K562 (cell line): ENCODE results near the gene COPE. TPM values are rescaled to one million over a fixed set of nuclear protein-coding genes. Genes with fewer than 3 reads are reported as not detected.

Experiments
- ATAC-seq: fragments of 200-7000 bp; cut with Tn5 transposase; 3 replicates; pipeline ENCODE4 v1.9.1; 2020; ENCODE audit warnings: moderate library complexity
- BruUV-seq: library from RNA; stranded (reverse); fragments of 400-500 nt; replicated peaks from 2 replicates; lab custom pipeline; 2021; lab: Mats Ljungman, UMichigan
- CTCF ChIA-PET: fragments of 300-600 bp; formaldehyde crosslinking; extraction: SDS; loops from one replicate; lab custom pipeline; 2021; ENCODE audit warnings: low intra/inter-chr PET ratio; lab: Yijun Ruan, JAX
- POLR2A ChIA-PET: fragments of 300-600, 350-650 bp; sonication (Branson Sonifier 250); formaldehyde crosslinking; extraction: SDS; loops from one replicate; lab custom pipeline; 2021; ENCODE audit warnings: antibody characterized with exemption, inconsistent platforms; lab: Yijun Ruan, JAX
- DNase-seq, 4 experiments: peaks; one replicate each; pipeline versions ENCODE4 v3.0.0 to v3.0.0-alpha.2; 2011 to 2018; ENCODE audit warnings: low spot score in 3 of 4, mixed read lengths in 3 of 4; ENCODE audit errors: extremely low read depth in 1 of 4
- FAIRE-seq: peaks from 2 replicates; lab custom pipeline; 2011; peaks lifted over from hg19 to GRCh38; lab: Jason Lieb, UNC
- H2AFZ ChIP-seq: 2 replicates; pipeline ENCODE4 v1.6.0; 2011; ENCODE audit warnings: low read depth, low read length, control low read depth, inconsistent platforms
- H3K27ac ChIP-seq: fragments of 200-600 bp; 3 replicates; pipeline ENCODE4 v1.8.0; 2011; ENCODE audit warnings: low read depth, mild to moderate bottlenecking, control low read depth, inconsistent platforms, low read length, moderate library complexity, mixed read lengths; ENCODE audit errors: extremely low read depth
- H3K27me3 ChIP-seq, 2 experiments: fragments of 300-600 bp in 1 of 2; 2 replicates in 1 of 2; 3 replicates in 1 of 2; pipeline versions ENCODE4 v1.6.0 to v1.8.0; 2011; ENCODE audit warnings: inconsistent platforms in 2 of 2, low read length in 2 of 2, mild to moderate bottlenecking in 1 of 2, mixed read lengths in 1 of 2, moderate library complexity in 1 of 2; ENCODE audit not compliant: control insufficient read depth in 2 of 2, insufficient read depth in 2 of 2
- H3K36me3 ChIP-seq: fragments of 300-600 bp; 3 replicates; pipeline ENCODE4 v1.8.0; 2011; ENCODE audit warnings: mild to moderate bottlenecking, low read length, inconsistent platforms; ENCODE audit not compliant: control insufficient read depth, insufficient read depth
- H3K4me1 ChIP-seq, 2 experiments: fragments of 200-600 bp in 1 of 2; replicated peaks in 1 of 2; 2 replicates in 1 of 2; 3 replicates in 1 of 2; pipeline versions ENCODE4 v1.5.1 to v1.8.0; 2011; ENCODE audit warnings: inconsistent platforms in 2 of 2, low read length in 2 of 2, mild to moderate bottlenecking in 1 of 2, mixed read lengths in 1 of 2, moderate library complexity in 1 of 2; ENCODE audit not compliant: control insufficient read depth in 2 of 2, insufficient read depth in 2 of 2
- H3K4me2 ChIP-seq: 2 replicates; pipeline ENCODE4 v1.6.1; 2011; ENCODE audit warnings: low read length, control low read depth, inconsistent platforms, mixed read lengths; ENCODE audit not compliant: insufficient read depth
- H3K4me3 ChIP-seq: fragments of 200-600 bp; sonication (generic), shearing (Covaris generic); 2 replicates; pipeline ENCODE4 v1.5.1; 2016; ENCODE audit warnings: control low read depth, inconsistent platforms
- H3K79me2 ChIP-seq: fragments of 200-600 bp; 3 replicates; pipeline ENCODE4 v1.8.0; 2011; ENCODE audit warnings: low read length, inconsistent platforms; ENCODE audit not compliant: control insufficient read depth, insufficient read depth
- H3K9ac ChIP-seq, 2 experiments: 2 replicates each; pipeline versions ENCODE4 v1.6.0 to v1.6.1; 2011; ENCODE audit warnings: low read depth in 2 of 2, low read length in 2 of 2, control low read depth in 1 of 2, inconsistent platforms in 1 of 2, mild to moderate bottlenecking in 1 of 2, mixed read lengths in 1 of 2; ENCODE audit not compliant: insufficient read depth in 1 of 2
- H3K9me1 ChIP-seq: one replicate; pipeline ENCODE4 v1.6.0; 2011; ENCODE audit warnings: inconsistent platforms, mild to moderate bottlenecking, low read length, moderate library complexity; ENCODE audit not compliant: control insufficient read depth, insufficient read depth
- H3K9me3 ChIP-seq: replicated peaks from 2 replicates; pipeline ENCODE4 v1.5.1; 2011; ENCODE audit warnings: low read depth, low read length, inconsistent platforms; ENCODE audit not compliant: control insufficient read depth, insufficient read depth
- H4K20me1 ChIP-seq: replicated peaks from 2 replicates; pipeline ENCODE4 v1.6.1; 2011; ENCODE audit warnings: low read length, inconsistent platforms, mixed read lengths; ENCODE audit not compliant: control insufficient read depth, insufficient read depth
- CXXC5 ChIP-seq: fragments of 250-450 bp; sonication (Bioruptor Pico); IDR thresholded peaks from 2 replicates; pipeline ENCODE4 v1.8.0; 2022; ENCODE audit warnings: inconsistent platforms, mild to moderate bottlenecking, moderate library complexity
- HDAC6 ChIP-seq: IDR thresholded peaks from 2 replicates; pipeline ENCODE4 v1.6.1; 2012; ENCODE audit warnings: low read depth, mild to moderate bottlenecking, control low read depth, inconsistent platforms, low read length, moderate library complexity
- NCOR1 ChIP-seq: fragments of 450-650 bp; IDR thresholded peaks from 2 replicates; pipeline ENCODE4 v1.6.1; 2016; ENCODE audit warnings: mild to moderate bottlenecking, moderate library complexity
- NUFIP1 ChIP-seq: fragments of 450-650 bp; IDR thresholded peaks from 2 replicates; pipeline ENCODE4 v1.6.1; 2018; ENCODE audit not compliant: partially characterized antibody
- PHF8 ChIP-seq: fragments of 200-600 bp; sonication (generic); IDR thresholded peaks from 2 replicates; pipeline ENCODE4 v1.6.1; 2012; ENCODE audit warnings: mixed run types, mild to moderate bottlenecking, inconsistent platforms, low read length, moderate library complexity, borderline replicate concordance
- SMARCC2 ChIP-seq: fragments of 450-650 bp; IDR thresholded peaks from 2 replicates; pipeline ENCODE4 v1.6.1; 2017; ENCODE audit warnings: antibody characterized with exemption, moderate library complexity, mild to moderate bottlenecking, low read depth
- WGBS: fragments of 100-300 bp; shearing (Covaris generic); methylation state at CpG from one replicate; pipeline ENCODE4 v1.1.6; 2016; ENCODE audit warnings: low coverage, mixed read lengths; ENCODE audit not compliant: insufficient coverage; ENCODE audit errors: missing lambda C conversion rate; 5-methylcytosine and 5-hydroxymethylcytosine counted together
- in situ Hi-C: fragments of 300-500 bp; cut with MboI; formaldehyde crosslinking; loops from 4 replicates; pipeline ENCODE4 v1.15.0; 2018; ENCODE audit warnings: inconsistent platforms, mixed read lengths
- intact Hi-C: fragments of 100-400 bp; cut with micrococcal nuclease; formaldehyde crosslinking; loops from 2 replicates; pipeline ENCODE4 v1.14.2; 2022
- polyA plus RNA-seq, 8 experiments: library from polyadenylated mRNA; depleted of rRNA in 4 of 8; stranded (reverse) in 5 of 8; unstranded in 3 of 8; fragments of >200 nt; fragmentation: Nextera tagmentation in 2 of 8; fragmentation: Illumina TruSeq in 1 of 8; extraction: Ambion mirVana in 2 of 8; extraction: Trizol in 1 of 8; gene quantifications; 2 replicates each; pipeline versions ENCODE4 v1.2.1 to v1.2.3, GENCODE V29; 2011 to 2014; ENCODE audit warnings: inconsistent platforms in 1 of 8, missing spikeins in 1 of 8
- total RNA-seq, 7 experiments: library from RNA; depleted of rRNA in 6 of 7; stranded (reverse); fragments of >200 nt in 6 of 7; fragmentation: Illumina TruSeq in 2 of 7; extraction: Trizol in 2 of 7; gene quantifications; 2 replicates each; pipeline versions ENCODE4 v1.2.1 to v1.2.3, GENCODE V29; 2011 to 2021; ENCODE audit warnings: low replicate concordance in 1 of 7
- TF ChIP-seq, protein P1 (sequence below), 2 experiments: IDR thresholded peaks; 2 replicates each; pipeline ENCODE4 v1.6.1; 2011; ENCODE audit warnings: borderline replicate concordance in 1 of 2, control low read depth in 1 of 2, low read depth in 1 of 2, low read length in 1 of 2, mild to moderate bottlenecking in 1 of 2, mixed read lengths in 1 of 2, moderate library complexity in 1 of 2; ENCODE audit not compliant: insufficient read depth in 1 of 2, insufficient read length in 1 of 2, poor library complexity in 1 of 2, severe bottlenecking in 1 of 2; ENCODE audit errors: extremely low read depth in 1 of 2

The COPE gene
- total and polyA plus RNA-seq, 9 of the 15 experiments (the other 6 are each of a cell fraction or from before 2014, with no cell fraction given): 5.8 to 273 (median 147) TPM

DNA sequence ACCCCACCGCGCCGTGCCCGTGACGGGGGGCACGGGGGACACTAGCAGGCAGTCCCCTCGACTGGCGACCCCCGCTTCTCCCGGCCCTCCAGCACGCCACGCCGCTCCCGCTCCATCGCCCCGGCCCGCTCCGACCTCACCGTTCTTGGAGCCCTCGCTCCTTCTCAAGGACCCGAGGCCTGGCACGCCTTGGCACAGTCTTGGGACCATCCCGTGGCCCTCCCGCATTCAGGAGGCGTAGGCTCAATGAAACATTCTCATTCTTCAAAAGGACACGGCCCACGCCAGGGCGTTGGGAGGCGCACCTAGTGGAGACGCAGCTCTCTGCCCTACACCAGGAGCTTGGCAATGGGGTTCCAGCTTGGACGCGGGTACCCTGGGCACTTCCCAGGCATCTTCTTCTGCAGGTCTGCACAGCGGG, 22.8 kb downstream of the COPE start:
- Histone ChIP-seq H3K27ac (no peak overlapping the region), H3K79me2 (no peaks in the 10 kb centered on the region), H3K4me1 (peaks cover 12 to 63% of the 10 kb centered on the region in 2 experiments), H3K9me3 (no peaks in the 10 kb centered on the region), H2AFZ (no peak overlapping the region), H3K27me3 (peaks cover 0 to 5% of the 10 kb centered on the region in 2 experiments; a peak in 1 of 5 replicates), H3K4me2 (no peak overlapping the region), H3K9ac (no peak overlapping the region), H3K36me3 (peaks cover 24% of the 10 kb centered on the region; the same call in 1 of the 3 replicates), H4K20me1 (peaks cover 17% of the 10 kb centered on the region), H3K4me3 (no peak overlapping the region), H3K9me1 (peaks cover 3% of the 10 kb centered on the region)
- BruUV-seq: no TSS peak
- ChIA-PET CTCF (interaction anchor here (1.7 kb wide), 1 partner anchor 90 kb away, joined by 11 read pairs; no protein-coding TSS in a partner anchor), POLR2A (interaction anchor here (1.0 to 1.4 kb wide), 2 partner anchors 10 to 23 kb away, joined by 3 to 4 read pairs; partner anchors contain the start of genes COPE and DDX49)
- WGBS: 63% methylated on average over 11 of the region's 33 CpGs
- intact Hi-C loops: loop anchor here (5.0 kb wide), 1 partner anchor 241 kb away; the partner anchor contains the start of gene TMEM161A
- DNase-seq (no peak), FAIRE-seq (no peak), ATAC-seq (no peak)
- TF ChIP-seq HDAC6: 0 out of 2 replicates have a peak, but pooled peaks have one; percentile 30
- TF ChIP-seq NUFIP1: no peak
- TF ChIP-seq SMARCC2: no peak
- in situ Hi-C loops: no loop called here

DNA sequence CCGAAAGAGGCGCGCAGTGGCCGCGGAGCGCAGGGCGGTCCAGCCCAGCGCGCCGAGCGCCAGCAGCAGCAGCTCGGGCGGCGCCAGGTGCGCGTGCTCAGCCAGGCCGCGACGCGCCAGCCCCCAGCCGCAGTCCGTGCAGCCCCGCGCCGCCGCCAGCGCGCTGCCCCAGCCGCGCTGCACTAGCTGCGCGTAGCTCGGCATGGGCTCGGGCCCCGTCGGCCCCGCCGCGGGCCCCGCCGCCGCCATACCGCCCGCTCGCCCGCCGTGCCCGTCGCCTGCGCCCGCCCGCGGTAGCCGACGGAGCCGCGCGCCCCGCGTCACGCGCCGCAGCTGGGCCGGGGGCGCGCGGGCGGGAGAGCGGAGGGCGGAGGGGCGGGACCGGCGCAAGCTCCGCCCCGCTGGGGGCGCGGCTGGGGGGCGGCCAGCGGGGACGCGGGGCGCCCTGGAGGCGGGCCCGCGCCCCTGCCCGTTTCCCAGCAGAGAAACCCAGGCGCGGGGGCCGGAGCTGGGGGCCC, 23.3 kb downstream of the COPE start, which contains the start of gene CERS1:
CERS1 (minus strand) TSS at position 335 of the 518 bp plus-strand sequence; CDS start at position 249, 86 bp downstream.
- ATAC-seq (peak; percentile 54), DNase-seq (peak; percentile 37 to 91 (median 80)), FAIRE-seq (no peak)
- ChIA-PET CTCF (interaction anchor here (1.0 to 1.7 kb wide), 2 partner anchors 23 to 90 kb away, joined by 4 to 11 read pairs; partner anchors contain the start of genes COPE and DDX49), POLR2A (interaction anchor here (1.0 to 1.4 kb wide), 2 partner anchors 11 to 23 kb away, joined by 3 to 4 read pairs; partner anchors contain the start of genes COPE and DDX49)
- peaks cover 0 to 5% of the 10 kb centered on the region in 2 experiments; a peak in 1 of 5 replicates for H3K27me3 ChIP-seq
- no peak within 1 kb of the TSS for H3K27ac ChIP-seq
- in situ Hi-C loops (no loop called here), intact Hi-C loops (loop anchor here (1.0 to 5.0 kb wide), 2 partner anchors 90 to 241 kb away; partner anchors contain the start of gene TMEM161A)
- H3K4me3 ChIP-seq: peak within 1 kb of the TSS; percentile 37
- H3K79me2 ChIP-seq: no peaks in the 10 kb centered on the region
- peaks cover 19% of the 10 kb centered on the region; the same call in 1 of the 3 replicates for H3K36me3 ChIP-seq
- H3K4me1 ChIP-seq: peaks cover 12 to 67% of the 10 kb centered on the region in 2 experiments
- peaks cover 17% of the 10 kb centered on the region for H4K20me1 ChIP-seq
- peaks cover 3% of the 10 kb centered on the region for H3K9me1 ChIP-seq
- H2AFZ ChIP-seq: peak within 1 kb of the TSS; percentile 64
- no peaks in the 10 kb centered on the region for H3K9me3 ChIP-seq
- peak within 1 kb of the TSS; percentile 30 to 90; a peak in 3 of 4 replicates for H3K9ac ChIP-seq
- BruUV-seq: no TSS peak
- WGBS: under 1% methylated on average over 31 of the region's 89 CpGs
- H3K4me2 ChIP-seq: peak within 1 kb of the TSS; percentile 60
- TF ChIP-seq, protein P1, sequence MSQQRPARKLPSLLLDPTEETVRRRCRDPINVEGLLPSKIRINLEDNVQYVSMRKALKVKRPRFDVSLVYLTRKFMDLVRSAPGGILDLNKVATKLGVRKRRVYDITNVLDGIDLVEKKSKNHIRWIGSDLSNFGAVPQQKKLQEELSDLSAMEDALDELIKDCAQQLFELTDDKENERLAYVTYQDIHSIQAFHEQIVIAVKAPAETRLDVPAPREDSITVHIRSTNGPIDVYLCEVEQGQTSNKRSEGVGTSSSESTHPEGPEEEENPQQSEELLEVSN (IDR thresholded peaks at IDR 0.05; ENCODE audit: borderline replicate concordance in 1 of 2, extremely low read depth in 1 of 2, insufficient read depth in 1 of 2, insufficient read length in 1 of 2, low read depth in 1 of 2, low read length in 1 of 2, poor library complexity in 1 of 2, severe bottlenecking in 1 of 2): peak in 1 of 2 experiments; percentile 88
- TF ChIP-seq CXXC5 (CRISPR knock-in tag) (peak; percentile 51), PHF8 (peak; percentile 5; the same call in 1 of the 2 replicates), NCOR1 (no peak)
